Effector memory CD4-positive, alpha-beta T cell (primary cell): Measurements from ENCODE around the gene ARPC5L.

Source experiments
- DNase-seq, 3 donors: peaks; one replicate each; pipeline ENCODE4 v3.0.0-alpha.2; 2020
- H3K27ac ChIP-seq: 2 replicates; pipeline ENCODE4 v1.7.0; 2013; ENCODE audit warnings: mild to moderate bottlenecking, low read length, moderate library complexity; ENCODE audit not compliant: insufficient read depth, poor library complexity, severe bottlenecking
- H3K27me3 ChIP-seq: replicated peaks from 2 replicates; pipeline ENCODE4 v1.7.0; 2013; ENCODE audit warnings: mild to moderate bottlenecking, low read length; ENCODE audit not compliant: insufficient read depth, control insufficient read depth, poor library complexity, severe bottlenecking
- H3K36me3 ChIP-seq: 2 replicates; pipeline ENCODE4 v1.7.0; 2013; ENCODE audit warnings: mild to moderate bottlenecking, low read length, moderate library complexity; ENCODE audit not compliant: control insufficient read depth, insufficient read depth
- H3K4me1 ChIP-seq: 2 replicates; pipeline ENCODE4 v1.7.0; 2013; ENCODE audit warnings: low read length, mild to moderate bottlenecking; ENCODE audit not compliant: control insufficient read depth, insufficient read depth, poor library complexity, severe bottlenecking
- H3K4me3 ChIP-seq: 2 replicates; pipeline ENCODE4 v1.7.0; 2013; ENCODE audit warnings: low read length, low read depth, mild to moderate bottlenecking; ENCODE audit not compliant: insufficient read depth, poor library complexity, severe bottlenecking
- H3K9me3 ChIP-seq: 2 replicates; pipeline ENCODE4 v1.7.0; 2013; ENCODE audit warnings: mild to moderate bottlenecking, low read length, moderate library complexity; ENCODE audit not compliant: control insufficient read depth

Gene ARPC5L

GRCh38 chr9:124878021-124878420, 16.1 kb downstream of the ARPC5L start:
- no peak for DNase-seq
- H3K4me1 ChIP-seq = peaks cover 8% of the 10 kb centered on the region
- H3K27me3 ChIP-seq = no peaks in the 10 kb centered on the region
- H3K9me3 ChIP-seq = no peaks in the 10 kb centered on the region
- H3K27ac ChIP-seq = no peak overlapping the region
- no peak overlapping the region for H3K4me3 ChIP-seq
- peaks cover 87% of the 10 kb centered on the region for H3K36me3 ChIP-seq

GRCh38 chr9:124878518-124878917, 16.6 kb downstream of the ARPC5L start:
- H3K4me1 ChIP-seq = peaks cover 4% of the 10 kb centered on the region
- peaks cover 82% of the 10 kb centered on the region for H3K36me3 ChIP-seq
- no peaks in the 10 kb centered on the region for H3K27me3 ChIP-seq
- H3K9me3 ChIP-seq = no peaks in the 10 kb centered on the region
- H3K4me3 ChIP-seq = no peak overlapping the region
- no peak overlapping the region for H3K27ac ChIP-seq
- DNase-seq = no peak

- Histone ChIP-seq H3K9me3 (no peaks in the 10 kb centered on the region), H3K36me3 (peaks cover 75% of the 10 kb centered on the region), H3K4me3 (no peak overlapping the region)
Observed at GRCh38 chr9:124879226-124879625, 17.3 kb downstream of the ARPC5L start.

GRCh38 chr9:124880501-124880900, 18.6 kb downstream of the ARPC5L start:
- DNase-seq = no peak
- Histone ChIP-seq H3K36me3 (peaks cover 66% of the 10 kb centered on the region), H3K27ac (no peak overlapping the region), H3K9me3 (no peaks in the 10 kb centered on the region), H3K4me3 (no peak overlapping the region), H3K27me3 (no peaks in the 10 kb centered on the region), H3K4me1 (no peaks in the 10 kb centered on the region)

More at GRCh38 chr9:124879226-124879625, 17.3 kb downstream of the ARPC5L start:
- Histone ChIP-seq H3K27ac (no peak overlapping the region), H3K27me3 (no peaks in the 10 kb centered on the region), H3K4me1 (no peaks in the 10 kb centered on the region)
- DNase-seq = no peak

- Histone ChIP-seq H3K27me3 (no peaks in the 10 kb centered on the region), H3K4me3 (no peak overlapping the region), H3K27ac (no peak overlapping the region), H3K36me3 (peaks cover 65% of the 10 kb centered on the region), H3K9me3 (no peaks in the 10 kb centered on the region), H3K4me1 (no peaks in the 10 kb centered on the region)
- no peak for DNase-seq
Observed at GRCh38 chr9:124881138-124881743, 19.3 kb downstream of the ARPC5L start.

- DNase-seq = no peak
- Histone ChIP-seq H3K36me3 (peaks cover 65% of the 10 kb centered on the region), H3K27ac (no peak overlapping the region), H3K27me3 (no peaks in the 10 kb centered on the region), H3K4me3 (no peak overlapping the region), H3K9me3 (no peaks in the 10 kb centered on the region), H3K4me1 (no peaks in the 10 kb centered on the region)
Observed at GRCh38 chr9:124882231-124882630, 20.3 kb downstream of the ARPC5L start.

- H3K27me3 ChIP-seq = no peaks in the 10 kb centered on the region
- H3K27ac ChIP-seq = no peak overlapping the region
- H3K4me1 ChIP-seq = no peaks in the 10 kb centered on the region
- H3K4me3 ChIP-seq = no peak overlapping the region
- peaks cover 65% of the 10 kb centered on the region for H3K36me3 ChIP-seq
- no peaks in the 10 kb centered on the region for H3K9me3 ChIP-seq
- DNase-seq = no peak
Observed at GRCh38 chr9:124884376-124884775, 22.4 kb downstream of the ARPC5L start.

- no peak overlapping the region for H3K4me3 ChIP-seq
- peaks cover 71% of the 10 kb centered on the region for H3K36me3 ChIP-seq
- H3K27ac ChIP-seq = no peak overlapping the region
Observed at GRCh38 chr9:124885551-124885950, 23.6 kb downstream of the ARPC5L start.

GRCh38 chr9:124886461-124886860, 24.5 kb downstream of the ARPC5L start:
- Histone ChIP-seq H3K4me3 (no peak overlapping the region), H3K36me3 (peaks cover 70% of the 10 kb centered on the region), H3K27me3 (no peaks in the 10 kb centered on the region), H3K27ac (no peak overlapping the region), H3K9me3 (no peaks in the 10 kb centered on the region), H3K4me1 (no peaks in the 10 kb centered on the region)
- no peak for DNase-seq

More at GRCh38 chr9:124885551-124885950, 23.6 kb downstream of the ARPC5L start:
- no peak for DNase-seq
- Histone ChIP-seq H3K9me3 (no peaks in the 10 kb centered on the region), H3K27me3 (no peaks in the 10 kb centered on the region), H3K4me1 (no peaks in the 10 kb centered on the region)

- Histone ChIP-seq H3K36me3 (peaks cover 67% of the 10 kb centered on the region), H3K27ac (no peak overlapping the region), H3K9me3 (no peaks in the 10 kb centered on the region), H3K27me3 (no peaks in the 10 kb centered on the region), H3K4me3 (no peak overlapping the region), H3K4me1 (no peaks in the 10 kb centered on the region)
- DNase-seq = no peak
Observed at GRCh38 chr9:124886866-124887492, 25.0 kb downstream of the ARPC5L start.
